Gastroesophageal sphincter (tissue), 4 donors: ENCODE results near the gene LRRC58. TPM values are rescaled to one million over a fixed set of nuclear protein-coding genes. Genes with fewer than 3 reads are reported as not detected.

Experiments used
- ATAC-seq: fragments of 150-250 bp; one replicate; pipeline ENCODE4 v1.9.1; 2016; ENCODE audit warnings: mild to moderate bottlenecking, moderate library complexity
- H3K27ac ChIP-seq, 4 donors: fragments of 200-600 bp; sonication (generic) in 3 of 4; 1 replicate in 3 of 4; 2 replicates in 1 of 4; pipeline ENCODE4 v1.5.1; 2016 to 2019
- H3K27me3 ChIP-seq: fragments of 200-600 bp; sonication (generic); one replicate; pipeline ENCODE4 v1.5.1; 2019
- H3K36me3 ChIP-seq, 2 donors: fragments of 200-600 bp; sonication (generic); one replicate each; pipeline ENCODE4 v1.5.1; 2019; ENCODE audit warnings: control low read depth in 1 of 2
- H3K4me1 ChIP-seq, 3 donors: fragments of 200-600 bp; sonication (generic); 1 replicate in 2 of 3; 2 replicates in 1 of 3; pipeline ENCODE4 v1.5.1; 2016 to 2019; ENCODE audit warnings: control low read depth in 2 of 3
- H3K4me3 ChIP-seq, 2 donors: fragments of 200-600 bp; sonication (generic); one replicate each; pipeline ENCODE4 v1.5.1; 2019; ENCODE audit warnings: mild to moderate bottlenecking in 1 of 2, moderate library complexity in 1 of 2
- H3K9me3 ChIP-seq, 3 donors: fragments of 200-600 bp; sonication (generic); one replicate each; pipeline ENCODE4 v1.5.1; 2017 to 2019; ENCODE audit warnings: control low read depth in 2 of 3
- CTCF ChIP-seq, 4 experiments: fragments of 200-600 bp in 2 of 4; fragments of 450-650 bp in 2 of 4; sonication (generic) in 1 of 4; IDR thresholded peaks; one replicate each; pipeline ENCODE4 v1.5.1; 2017 to 2019; ENCODE audit warnings: antibody characterized with exemption in 4 of 4, mild to moderate bottlenecking in 2 of 4, moderate library complexity in 2 of 4
- EP300 ChIP-seq: sonication (generic); formaldehyde crosslinking; IDR thresholded peaks from one replicate; pipeline ENCODE4 v1.6.1; 2017; ENCODE audit warnings: antibody characterized with exemption, mild to moderate bottlenecking
- POLR2A ChIP-seq, 2 donors: fragments of 450-650 bp; IDR thresholded peaks; one replicate each; pipeline ENCODE4 v1.6.1; 2017; ENCODE audit warnings: antibody characterized with exemption in 2 of 2, mild to moderate bottlenecking in 2 of 2, moderate library complexity in 1 of 2
- POLR2AphosphoS5 ChIP-seq: sonication (generic); formaldehyde crosslinking; IDR thresholded peaks from one replicate; pipeline ENCODE4 v1.6.1; 2017; ENCODE audit warnings: antibody characterized with exemption
- WGBS, 2 donors: methylation state at CpG; one replicate each; pipeline ENCODE4 v1.1.5; 2018; ENCODE audit warnings: low coverage in 1 of 2; 5-methylcytosine and 5-hydroxymethylcytosine counted together
- total RNA-seq, 4 donors: library from RNA; depleted of rRNA; stranded (reverse); fragments of >200 nt; gene quantifications; one replicate each; pipeline ENCODE4 v1.1.0, GENCODE V29; 2016

LRRC58 gene
- total RNA-seq = 10 to 100 TPM; 33.5 to 44.3 (median 39.9) TPM

- TF ChIP-seq POLR2AphosphoS5 (peak; percentile 87), CTCF (IDR thresholded peaks at IDR 0.05) (peak in 3 of 4 experiments; percentile 23 to 59 (median 27)), POLR2A (IDR thresholded peaks at IDR 0.05) (peak; percentile 90 to 95), EP300 (no peak)
- peak; percentile 95 for ATAC-seq
- peak within 1 kb of the TSS; percentile 84 to 97 for H3K4me3 ChIP-seq
- no peaks in the 10 kb centered on the region for H3K27me3 ChIP-seq
- H3K4me1 ChIP-seq = peaks cover 3 to 56% (median 5%) of the 10 kb centered on the region in 3 donors
- peak within 1 kb of the TSS; percentile 88 to 98 (median 94) for H3K27ac ChIP-seq
- peaks cover 0 to 7% of the 10 kb centered on the region in 2 donors for H3K36me3 ChIP-seq
- WGBS, 2 donors = 0 to 3% methylated on average over 6 of the region's 95 CpGs
- H3K9me3 ChIP-seq = no peaks in the 10 kb centered on the region
Measured at GRCh38 chr3:120348991-120349854, at the start of gene LRRC58. Gene LRRC58, minus strand, starts transcription at chr3:120349354. Its CDS starts 111 bp downstream, at chr3:120349243.

- H3K9me3 ChIP-seq = no peaks in the 10 kb centered on the region
- H3K27ac ChIP-seq = no peak overlapping the region
- no peaks in the 10 kb centered on the region for H3K27me3 ChIP-seq
- peak; percentile 3 for TF ChIP-seq POLR2AphosphoS5
- TF ChIP-seq CTCF (IDR thresholded peaks at IDR 0.05) = no peak
- TF ChIP-seq POLR2A (IDR thresholded peaks at IDR 0.05) = no peak
- peaks cover 4 to 80% of the 10 kb centered on the region in 2 donors for H3K36me3 ChIP-seq
- ATAC-seq = no peak
- no peak overlapping the region for H3K4me3 ChIP-seq
- 72 to 88% methylated on average over 6 to 8 of the region's 8 CpGs for WGBS, 2 donors
- H3K4me1 ChIP-seq = no peaks in the 10 kb centered on the region
Measured at GRCh38 chr3:120396469-120396868, 47.3 kb upstream of the LRRC58 start.

- Histone ChIP-seq H3K36me3 (peaks cover 4 to 59% of the 10 kb centered on the region in 2 donors), H3K27ac (no peak overlapping the region), H3K27me3 (no peaks in the 10 kb centered on the region)
Measured at GRCh38 chr3:120394347-120394746, 45.2 kb upstream of the LRRC58 start.

GRCh38 chr3:120393761-120394160, 44.6 kb upstream of the LRRC58 start:
- peaks cover 4 to 53% of the 10 kb centered on the region in 2 donors for H3K36me3 ChIP-seq
- H3K27ac ChIP-seq = no peak overlapping the region
- no peak overlapping the region for H3K4me3 ChIP-seq
- no peaks in the 10 kb centered on the region for H3K27me3 ChIP-seq
- TF ChIP-seq EP300 (no peak), CTCF (IDR thresholded peaks at IDR 0.05) (no peak), POLR2AphosphoS5 (no peak), POLR2A (IDR thresholded peaks at IDR 0.05) (no peak)
- no peak for ATAC-seq
- 89 to 100% methylated on average over 2 of the region's 2 CpGs for WGBS, 2 donors
- H3K9me3 ChIP-seq = no peaks in the 10 kb centered on the region
- no peaks in the 10 kb centered on the region for H3K4me1 ChIP-seq

More at GRCh38 chr3:120394347-120394746, 45.2 kb upstream of the LRRC58 start:
- no peak for ATAC-seq
- no peak for TF ChIP-seq CTCF (IDR thresholded peaks at IDR 0.05)
- no peak for TF ChIP-seq POLR2AphosphoS5
- no peak for TF ChIP-seq EP300
- no peak for TF ChIP-seq POLR2A (IDR thresholded peaks at IDR 0.05)
- WGBS, 2 donors = 40 to 46% methylated on average over 2 of the region's 2 CpGs
- Histone ChIP-seq H3K4me1 (no peaks in the 10 kb centered on the region), H3K9me3 (no peaks in the 10 kb centered on the region), H3K4me3 (no peak overlapping the region)

GRCh38 chr3:120393243-120393642, 44.1 kb upstream of the LRRC58 start:
- TF ChIP-seq POLR2AphosphoS5 (peak; percentile 37), EP300 (no peak)
- WGBS, 2 donors = 60 to 64% methylated on average over 4 of the region's 4 CpGs
- no peaks in the 10 kb centered on the region for H3K4me1 ChIP-seq
- H3K36me3 ChIP-seq = peaks cover 0 to 48% of the 10 kb centered on the region in 2 donors
- no peaks in the 10 kb centered on the region for H3K9me3 ChIP-seq
- H3K27ac ChIP-seq = no peak overlapping the region
- peak; percentile 23 for ATAC-seq
- H3K4me3 ChIP-seq = no peak overlapping the region
- H3K27me3 ChIP-seq = no peaks in the 10 kb centered on the region
